T-cell (primary cell): ENCODE measurements around the gene S1PR5. TPM values are rescaled to one million over a fixed set of nuclear protein-coding genes. Genes with fewer than 3 reads are reported as not detected.

Experiments used
- ATAC-seq, 4 experiments: fragments of 200-7000 bp in 3 of 4; fragments of 150-1000 bp in 1 of 4; cut with Tn5 transposase; replicated peaks in 1 of 4; 1 replicate in 3 of 4; 2 replicates in 1 of 4; pipeline ENCODE4 v1.10.0; 2021; ENCODE audit warnings: moderate library complexity in 3 of 4, mild to moderate bottlenecking in 2 of 4, moderate number of reproducible peaks in 1 of 4
- CTCF ChIA-PET, 2 donors: fragments of 300-600 bp; sonication (Branson Sonifier 250); formaldehyde crosslinking; loops; one replicate each; lab custom pipeline; 2022; ENCODE audit warnings: antibody characterized with exemption in 2 of 2; lab: Charles Lee
- POLR2A ChIA-PET, 2 donors: fragments of 300-600 bp; sonication (Branson Sonifier 250); formaldehyde crosslinking; loops; one replicate each; lab custom pipeline; 2022; ENCODE audit warnings: antibody characterized with exemption in 2 of 2; lab: Charles Lee
- DNase-seq, 35 experiments: peaks; one replicate each; pipeline versions ENCODE4 v3.0.0 to v3.0.0-alpha.2; 2013 to 2023
- H3K27ac ChIP-seq: one replicate; pipeline ENCODE4 v1.5.1; 2013; ENCODE audit warnings: low read length
- H3K27me3 ChIP-seq, 2 experiments: replicated peaks in 1 of 2; 1 replicate in 1 of 2; 2 replicates in 1 of 2; pipeline versions ENCODE4 v1.6.1 to v1.7.0; 2013; ENCODE audit warnings: low read length in 1 of 2, mixed read lengths in 1 of 2; ENCODE audit not compliant: control insufficient read depth in 2 of 2, insufficient read depth in 2 of 2; ENCODE audit errors: extremely low read depth in 1 of 2
- H3K36me3 ChIP-seq, 2 donors: 1 replicate in 1 of 2; 2 replicates in 1 of 2; pipeline versions ENCODE4 v1.6.1 to v1.7.0; 2013; ENCODE audit warnings: low read length in 1 of 2; ENCODE audit not compliant: control insufficient read depth in 2 of 2, insufficient read depth in 1 of 2; ENCODE audit errors: extremely low read depth in 1 of 2
- H3K4me1 ChIP-seq, 2 experiments: 1 replicate in 1 of 2; 2 replicates in 1 of 2; pipeline versions ENCODE4 v1.6.1 to v1.7.0; 2013; ENCODE audit warnings: low read length in 2 of 2, mixed read lengths in 1 of 2; ENCODE audit not compliant: insufficient read depth in 2 of 2, control insufficient read depth in 1 of 2; ENCODE audit errors: extremely low read depth in 1 of 2
- H3K4me3 ChIP-seq, 2 donors: 1 replicate in 1 of 2; 2 replicates in 1 of 2; pipeline versions ENCODE4 v1.5.1 to v1.7.0; 2013; ENCODE audit warnings: mild to moderate bottlenecking in 2 of 2, low read length in 1 of 2, moderate library complexity in 1 of 2; ENCODE audit not compliant: control insufficient read depth in 1 of 2; ENCODE audit errors: extremely low read depth in 1 of 2
- H3K9me3 ChIP-seq: 2 replicates; pipeline ENCODE4 v1.7.0; 2013
- H3K27ac Mint-ChIP-seq, 2 donors: one replicate each; pipeline ENCODE4 v1.8.0; 2020 to 2021; ENCODE audit warnings: mild to moderate bottlenecking in 2 of 2, mixed read lengths in 2 of 2
- H3K27me3 Mint-ChIP-seq, 2 donors: one replicate each; pipeline ENCODE4 v1.8.0; 2021 to 2022; ENCODE audit warnings: mixed read lengths in 2 of 2
- H3K36me3 Mint-ChIP-seq: one replicate; pipeline ENCODE4 v1.8.0; 2021; ENCODE audit warnings: mixed read lengths
- H3K4me1 Mint-ChIP-seq, 3 donors: one replicate each; pipeline ENCODE4 v1.8.0; 2020 to 2022; ENCODE audit warnings: mixed read lengths in 3 of 3, mild to moderate bottlenecking in 1 of 3
- H3K4me3 Mint-ChIP-seq, 3 donors: one replicate each; pipeline ENCODE4 v1.8.0; 2020 to 2022; ENCODE audit warnings: mild to moderate bottlenecking in 3 of 3, mixed read lengths in 3 of 3, moderate library complexity in 3 of 3
- H3K9me3 Mint-ChIP-seq, 3 donors: one replicate each; pipeline ENCODE4 v1.8.0; 2020 to 2022; ENCODE audit warnings: mixed read lengths in 3 of 3
- WGBS: methylation state at CpG from one replicate; pipeline ENCODE4 v1.1.5; 2013; ENCODE audit warnings: missing lambda C conversion rate; ENCODE audit not compliant: insufficient coverage; 5-methylcytosine and 5-hydroxymethylcytosine counted together
- total RNA-seq, 35 experiments: library from RNA in 6 of 35; stranded (reverse) in 6 of 35; fragments of 120-200 nt in 1 of 35; gene quantifications; one replicate each; pipeline versions ENCODE4 v1.2.1 to v1.2.4 and lab custom pipeline; 2013 to 2026

S1PR5 gene
- total RNA-seq, 5 donors from 2014 or later (not counting 1 experiment from before 2014, with no cell fraction given): 1.9 to 25.0 (median 6.5) TPM

- Histone ChIP-seq H3K36me3 (peaks cover 0 to 35% of the 10 kb centered on the region in 2 donors), H3K4me3 (no peak overlapping the region), H3K4me1 (peaks cover 2 to 46% of the 10 kb centered on the region in 2 experiments), H3K9me3 (no peaks in the 10 kb centered on the region), H3K27ac (no peak overlapping the region), H3K27me3 (no peaks in the 10 kb centered on the region)
- Mint-ChIP-seq H3K4me3 (peak overlapping the region in 2 of 3 donors; percentile 48 to 91), H3K27me3 (no peaks in the 10 kb centered on the region), H3K4me1 (peaks cover 32 to 38% (median 35%) of the 10 kb centered on the region in 3 donors), H3K9me3 (no peaks in the 10 kb centered on the region), H3K27ac (no peak overlapping the region), H3K36me3 (peaks cover 17% of the 10 kb centered on the region)
- ATAC-seq (no peak), DNase-seq (no peak)
- ChIA-PET CTCF (interaction anchor here (0.6 kb wide), 2 partner anchors 14 to 147 kb away, joined by 3 read pairs; no protein-coding TSS in a partner anchor), POLR2A (no interaction called here)
- 95% methylated on average over 18 of the region's 24 CpGs for WGBS
Observed at GRCh38 chr19:10499550-10500246, 17.5 kb downstream of the S1PR5 start.

DNA sequence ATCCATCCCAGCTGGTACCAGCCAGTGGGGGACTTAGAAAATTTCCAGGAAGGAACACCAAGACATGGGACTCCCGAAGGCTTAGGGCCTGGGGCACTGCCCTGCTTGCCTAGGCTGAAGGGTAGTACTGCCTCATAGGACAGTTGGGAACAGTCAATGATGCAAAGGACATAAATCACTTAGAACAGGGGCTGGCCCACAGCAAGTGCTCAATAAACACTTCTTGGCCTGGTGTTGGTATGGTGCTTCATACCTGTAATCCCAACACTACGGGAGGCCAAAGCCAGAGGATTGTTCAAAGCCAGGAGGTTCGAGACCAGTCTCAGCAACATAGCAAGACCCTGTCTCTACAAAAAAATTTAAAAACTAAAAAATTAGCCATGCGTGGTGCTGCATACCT lies 19.9 kb downstream of the S1PR5 start:
- WGBS: 90% methylated on average over 2 of the region's 4 CpGs
- Mint-ChIP-seq H3K9me3 (no peaks in the 10 kb centered on the region), H3K4me1 (peaks cover 21 to 35% (median 33%) of the 10 kb centered on the region in 3 donors), H3K36me3 (peaks cover 19% of the 10 kb centered on the region), H3K27me3 (no peaks in the 10 kb centered on the region), H3K27ac (peak overlapping the region in 1 of 2 donors; percentile 53), H3K4me3 (no peak overlapping the region)
- Histone ChIP-seq H3K9me3 (no peaks in the 10 kb centered on the region), H3K27me3 (no peaks in the 10 kb centered on the region), H3K27ac (no peak overlapping the region), H3K36me3 (peaks cover 3 to 40% of the 10 kb centered on the region in 2 donors), H3K4me3 (no peak overlapping the region), H3K4me1 (peaks cover 2 to 38% of the 10 kb centered on the region in 2 experiments)
- no peak for ATAC-seq
- ChIA-PET CTCF (interaction anchor here in 1 of 2 donors (0.6 kb wide), 1 partner anchor 41 kb away, joined by 3 read pairs; no protein-coding TSS in a partner anchor), POLR2A (no interaction called here)
- DNase-seq: no peak

- Mint-ChIP-seq H3K4me1 (peaks cover 0 to 9% (median 7%) of the 10 kb centered on the region in 3 donors), H3K9me3 (no peaks in the 10 kb centered on the region), H3K36me3 (peaks cover 18% of the 10 kb centered on the region), H3K27me3 (no peaks in the 10 kb centered on the region), H3K27ac (no peak overlapping the region), H3K4me3 (no peak overlapping the region)
- Histone ChIP-seq H3K9me3 (no peaks in the 10 kb centered on the region), H3K4me1 (peaks cover 0 to 10% of the 10 kb centered on the region in 2 experiments), H3K4me3 (no peak overlapping the region), H3K27ac (no peak overlapping the region), H3K36me3 (peaks cover 8 to 59% of the 10 kb centered on the region in 2 donors), H3K27me3 (no peaks in the 10 kb centered on the region)
- ATAC-seq (no peak), DNase-seq (no peak)
- 96% methylated on average over 37 of the region's 43 CpGs for WGBS
- ChIA-PET POLR2A (no interaction called here), CTCF (no interaction called here)
Observed at GRCh38 chr19:10491472-10492047, 25.7 kb downstream of the S1PR5 start.

DNA sequence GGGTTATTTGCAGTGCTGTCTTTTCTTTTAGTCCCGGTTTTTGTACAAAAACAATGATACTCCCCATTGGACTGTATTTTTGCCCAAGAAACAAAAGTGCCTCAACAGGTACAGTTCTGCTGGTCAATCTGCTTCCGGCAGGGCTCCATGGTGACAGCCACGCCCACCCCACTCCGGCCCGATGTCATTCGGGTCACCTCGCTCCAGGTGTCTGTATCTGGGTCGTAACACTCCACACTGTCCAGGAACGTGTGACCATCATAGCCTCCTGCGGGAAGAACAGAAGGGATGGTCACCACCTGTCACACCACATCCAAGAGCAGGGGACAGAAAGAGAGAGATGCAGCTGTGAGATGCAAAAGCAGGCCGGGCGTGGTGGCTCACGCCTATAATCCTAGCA lies 30.7 kb downstream of the S1PR5 start:
- H3K4me3 ChIP-seq: no peak overlapping the region
- H3K4me1 ChIP-seq: peaks cover 0 to 9% of the 10 kb centered on the region in 2 experiments
- DNase-seq: no peak
- H3K9me3 ChIP-seq: no peaks in the 10 kb centered on the region
- 98% methylated on average over 8 of the region's 13 CpGs for WGBS
- Mint-ChIP-seq H3K36me3 (peaks cover 15% of the 10 kb centered on the region), H3K27ac (no peak overlapping the region), H3K4me1 (peaks cover 0 to 8% (median 8%) of the 10 kb centered on the region in 3 donors), H3K4me3 (no peak overlapping the region), H3K27me3 (no peaks in the 10 kb centered on the region), H3K9me3 (no peaks in the 10 kb centered on the region)
- ChIA-PET CTCF (interaction anchor here in 1 of 2 donors (0.6 kb wide), 1 partner anchor 46 kb away, joined by 5 read pairs; no protein-coding TSS in a partner anchor), POLR2A (no interaction called here)
- peaks cover 5 to 49% of the 10 kb centered on the region in 2 donors for H3K36me3 ChIP-seq
- H3K27ac ChIP-seq: no peak overlapping the region
- no peaks in the 10 kb centered on the region for H3K27me3 ChIP-seq
- no peak for ATAC-seq

- H3K36me3 Mint-ChIP-seq: no peaks in the 10 kb centered on the region
- peak overlapping the region; percentile 40 for H3K27ac ChIP-seq
- H3K36me3 ChIP-seq: no peaks in the 10 kb centered on the region
- peak overlapping the region; percentile 43 to 73 (median 59) for H3K4me3 Mint-ChIP-seq
- H3K4me3 ChIP-seq: peak overlapping the region; percentile 43 to 54
- no peaks in the 10 kb centered on the region for H3K9me3 ChIP-seq
- H3K27ac Mint-ChIP-seq: no peak overlapping the region
- CTCF ChIA-PET: interaction anchor here in 1 of 2 donors (0.6 to 1.7 kb wide), 5 partner anchors 11 to 358 kb away, joined by 3 to 8 read pairs (median 4); no protein-coding TSS in a partner anchor
- no peaks in the 10 kb centered on the region for H3K9me3 Mint-ChIP-seq
- peaks cover 5 to 19% of the 10 kb centered on the region in 2 experiments for H3K4me1 ChIP-seq
- WGBS: 5% methylated on average over 34 of the region's 36 CpGs
- H3K4me1 Mint-ChIP-seq: peaks cover 10 to 21% (median 15%) of the 10 kb centered on the region in 3 donors
- DNase-seq (peak; percentile 69 to 95 (median 89)), ATAC-seq (peak; percentile 95 to 97 (median 96))
- POLR2A ChIA-PET: interaction anchor here in 1 of 2 donors (0.6 kb wide), 1 partner anchor 49 kb away, joined by 4 read pairs; no protein-coding TSS in a partner anchor
- H3K27me3 Mint-ChIP-seq: no peaks in the 10 kb centered on the region
- no peaks in the 10 kb centered on the region for H3K27me3 ChIP-seq
Observed at GRCh38 chr19:10478903-10479384, 38.3 kb downstream of the S1PR5 start.

DNA sequence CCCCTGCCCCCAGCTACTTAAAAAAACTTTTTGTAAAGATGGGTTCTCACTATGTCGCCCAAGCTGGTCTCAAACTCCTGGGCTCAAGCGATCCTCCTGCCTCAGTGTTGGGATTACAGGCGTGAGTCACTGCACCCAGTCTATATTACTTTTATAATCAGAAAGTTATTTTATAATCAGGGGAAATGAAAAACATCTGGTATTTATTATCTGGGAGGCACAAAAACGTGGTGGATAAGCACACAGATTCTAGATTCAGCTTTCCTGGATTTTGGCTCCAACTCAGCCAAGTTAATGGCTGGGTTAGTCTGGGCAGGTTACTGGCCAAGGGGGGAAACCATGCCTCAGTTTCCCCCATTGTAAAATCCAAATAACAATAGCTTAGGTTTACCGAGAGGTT lies 38.8 kb downstream of the S1PR5 start:
- ATAC-seq: no peak
- no peak overlapping the region for H3K27ac ChIP-seq
- POLR2A ChIA-PET: interaction anchor here in 1 of 2 donors (0.5 to 0.7 kb wide), 3 partner anchors 48 to 643 kb away, joined by 3 to 4 read pairs (median 4); partner anchors contain the start of gene PIN1

More for the DNA sequence above, 38.8 kb downstream of the S1PR5 start:
- H3K4me3 ChIP-seq: peak overlapping the region; percentile 43 to 54
- no peaks in the 10 kb centered on the region for H3K36me3 Mint-ChIP-seq
- peaks cover 10 to 19% (median 14%) of the 10 kb centered on the region in 3 donors for H3K4me1 Mint-ChIP-seq
- peak overlapping the region in 2 of 3 donors; percentile 43 to 73 for H3K4me3 Mint-ChIP-seq
- H3K9me3 Mint-ChIP-seq: no peaks in the 10 kb centered on the region
- H3K4me1 ChIP-seq: peaks cover 5 to 19% of the 10 kb centered on the region in 2 experiments
- WGBS: no CpG with 5 or more reads among the region's 5 CpGs
- no peaks in the 10 kb centered on the region for H3K36me3 ChIP-seq
- H3K27me3 Mint-ChIP-seq: no peaks in the 10 kb centered on the region
- no peaks in the 10 kb centered on the region for H3K27me3 ChIP-seq
- no peak for DNase-seq
- no peaks in the 10 kb centered on the region for H3K9me3 ChIP-seq
- CTCF ChIA-PET: interaction anchor here in 1 of 2 donors (0.6 to 1.7 kb wide), 4 partner anchors 12 to 359 kb away, joined by 3 to 8 read pairs (median 5); no protein-coding TSS in a partner anchor
- no peak overlapping the region for H3K27ac Mint-ChIP-seq
